AG08395 (cell line): ENCODE results near the gene PKNOX2.
A peak's percentile ranks its signal among the peaks of the same experiment; 100 is the strongest.

Experiments used
- DNase-seq: peaks from one replicate; pipeline ENCODE4 v3.0.0; 2012; ENCODE audit warnings: mixed read lengths, low spot score

PKNOX2 gene

GRCh38 chr11:125341676-125342075 is 177.1 kb downstream of the PKNOX2 start:
- DNase-seq: no peak

- no peak for DNase-seq
Observed at GRCh38 chr11:125342281-125342930, 177.9 kb downstream of the PKNOX2 start.

DNA sequence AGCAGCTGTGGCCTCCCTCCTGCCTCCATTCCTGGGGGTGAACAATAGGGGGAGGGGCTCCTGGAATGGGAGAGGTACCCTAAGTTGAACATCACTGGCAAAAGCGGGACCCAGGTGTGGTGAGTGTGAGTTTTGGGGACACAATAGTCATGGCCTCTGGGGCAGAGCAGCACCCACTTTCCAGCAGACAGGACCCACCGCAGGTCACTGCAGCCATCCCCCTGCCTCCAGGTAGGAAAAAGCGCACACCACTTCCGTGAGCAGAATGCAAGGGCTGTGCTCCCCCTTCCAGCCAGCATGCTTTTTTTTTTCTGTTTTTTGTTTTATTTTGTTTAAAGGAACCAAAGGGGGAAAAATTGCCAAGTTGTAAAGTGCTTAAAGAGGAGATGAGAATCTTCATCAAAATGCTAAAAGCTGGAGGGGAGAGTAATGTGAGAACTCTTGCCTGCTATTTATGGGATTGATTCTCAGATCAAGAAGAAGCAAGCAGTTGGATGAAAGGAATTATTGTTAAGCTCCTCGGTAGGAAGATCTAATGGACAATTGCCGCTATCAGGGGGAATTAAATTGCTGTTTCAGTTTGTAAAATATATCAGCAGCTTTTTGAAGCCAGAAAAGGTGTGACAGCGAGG is 178.7 kb downstream of the PKNOX2 start:
- no peak for DNase-seq

- no peak for DNase-seq
Observed at GRCh38 chr11:125343718-125344131, 179.2 kb downstream of the PKNOX2 start.

DNA sequence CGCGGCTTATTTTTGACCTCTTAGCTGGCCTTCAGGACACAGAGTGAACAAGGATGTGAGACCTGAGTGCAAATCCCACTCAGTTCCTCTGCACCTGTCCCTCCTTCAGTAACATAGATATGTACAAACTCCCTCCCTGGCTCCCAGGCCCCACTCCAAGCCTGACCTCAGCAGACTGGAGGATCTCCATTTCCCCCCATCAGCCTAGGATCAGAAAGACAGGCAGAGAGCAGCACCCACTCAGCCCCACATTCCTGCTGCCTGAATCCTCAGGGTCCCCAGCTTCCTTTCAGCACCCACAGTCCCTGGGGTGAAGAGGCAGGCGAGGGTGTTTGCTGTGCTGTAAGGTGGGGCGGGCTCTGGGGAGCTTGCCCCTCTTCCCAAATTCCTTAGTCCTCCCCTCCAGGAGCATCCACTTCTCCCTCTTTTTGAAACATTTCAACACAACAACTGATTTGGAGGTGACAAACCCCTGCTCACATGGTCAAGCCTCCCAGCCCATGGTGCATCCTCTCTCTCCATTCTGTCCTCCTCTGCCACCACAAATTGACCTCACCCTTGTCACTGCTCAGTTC is 180.4 kb downstream of the PKNOX2 start:
- DNase-seq: no peak

DNA sequence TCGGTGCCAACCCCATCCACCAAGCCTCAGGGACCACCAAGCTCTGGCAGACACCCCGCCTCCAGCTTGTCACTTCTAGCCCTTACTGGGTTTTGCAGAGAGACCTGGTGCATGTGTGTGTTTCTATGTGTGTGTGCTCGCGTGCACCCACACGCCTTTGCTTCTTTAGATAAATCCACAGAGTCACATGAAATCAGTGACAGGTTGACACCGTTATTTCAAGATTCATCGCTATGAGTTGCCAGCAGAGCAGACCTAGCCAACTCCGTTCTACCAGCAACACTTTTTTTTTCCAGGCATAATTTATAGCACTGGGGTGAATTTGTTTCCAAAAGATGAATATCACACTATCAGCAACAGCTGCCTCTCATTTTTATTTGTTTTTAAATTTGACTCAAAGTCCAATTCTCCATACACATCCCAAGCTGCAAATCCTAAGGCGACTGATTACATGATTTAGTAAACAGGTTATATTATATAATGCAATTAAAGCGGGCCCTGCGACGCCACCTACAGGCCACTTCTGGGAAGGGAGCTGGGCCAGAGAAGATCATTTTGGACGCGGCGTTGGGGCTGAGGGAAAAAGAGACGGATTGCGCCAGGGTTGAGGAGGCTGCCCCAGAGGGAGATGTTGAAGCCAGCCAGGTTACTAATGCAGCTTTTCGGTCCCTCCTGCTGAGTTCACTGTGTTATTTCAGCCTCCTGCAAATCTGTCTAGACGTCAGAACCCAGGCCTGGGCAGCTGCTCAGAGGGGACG is 181.0 kb downstream of the PKNOX2 start:
- DNase-seq: peak; percentile 82

- DNase-seq: no peak
Observed at GRCh38 chr11:125346179-125346530, 181.6 kb downstream of the PKNOX2 start.

DNA sequence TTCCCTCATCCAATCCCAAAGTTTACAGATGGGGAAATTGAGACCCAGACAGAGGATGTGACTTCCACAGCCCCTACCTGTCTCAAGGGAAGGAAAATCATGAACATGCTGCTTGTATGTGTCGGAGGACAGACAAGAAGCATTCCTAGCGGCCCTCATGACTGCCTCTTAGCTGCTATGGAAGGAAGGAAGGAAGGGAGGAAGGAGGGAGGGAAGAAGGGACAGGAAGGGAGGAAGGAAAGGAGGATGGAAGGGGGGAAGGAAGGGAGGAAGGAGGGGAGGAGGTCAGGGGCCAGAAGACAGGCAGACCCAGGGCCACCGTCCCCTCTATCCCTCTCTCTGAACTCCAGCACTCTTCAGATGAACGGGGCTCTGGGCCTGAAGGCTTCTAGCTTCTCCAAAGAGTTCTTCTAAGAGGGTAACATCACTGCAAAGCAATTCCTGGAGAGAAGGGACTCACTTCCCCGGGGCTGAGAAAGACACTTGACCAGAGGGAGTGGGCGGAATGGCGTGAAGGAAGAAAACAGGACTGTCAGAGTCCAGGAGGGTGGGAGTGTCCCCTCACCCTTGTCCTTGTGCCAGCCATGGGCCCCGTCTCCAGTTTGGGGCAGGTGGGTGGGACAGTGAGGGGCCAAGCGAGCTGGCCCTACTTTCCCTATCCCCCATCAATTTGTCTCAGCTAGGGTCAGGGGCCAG is 182.2 kb downstream of the PKNOX2 start:
- DNase-seq: no peak

GRCh38 chr11:125347261-125347585 is 182.7 kb downstream of the PKNOX2 start:
- DNase-seq: no peak

GRCh38 chr11:125348141-125348651 is 183.6 kb downstream of the PKNOX2 start:
- DNase-seq: no peak

GRCh38 chr11:125348674-125349309 is 184.2 kb downstream of the PKNOX2 start:
- peak; percentile 64 for DNase-seq

DNA sequence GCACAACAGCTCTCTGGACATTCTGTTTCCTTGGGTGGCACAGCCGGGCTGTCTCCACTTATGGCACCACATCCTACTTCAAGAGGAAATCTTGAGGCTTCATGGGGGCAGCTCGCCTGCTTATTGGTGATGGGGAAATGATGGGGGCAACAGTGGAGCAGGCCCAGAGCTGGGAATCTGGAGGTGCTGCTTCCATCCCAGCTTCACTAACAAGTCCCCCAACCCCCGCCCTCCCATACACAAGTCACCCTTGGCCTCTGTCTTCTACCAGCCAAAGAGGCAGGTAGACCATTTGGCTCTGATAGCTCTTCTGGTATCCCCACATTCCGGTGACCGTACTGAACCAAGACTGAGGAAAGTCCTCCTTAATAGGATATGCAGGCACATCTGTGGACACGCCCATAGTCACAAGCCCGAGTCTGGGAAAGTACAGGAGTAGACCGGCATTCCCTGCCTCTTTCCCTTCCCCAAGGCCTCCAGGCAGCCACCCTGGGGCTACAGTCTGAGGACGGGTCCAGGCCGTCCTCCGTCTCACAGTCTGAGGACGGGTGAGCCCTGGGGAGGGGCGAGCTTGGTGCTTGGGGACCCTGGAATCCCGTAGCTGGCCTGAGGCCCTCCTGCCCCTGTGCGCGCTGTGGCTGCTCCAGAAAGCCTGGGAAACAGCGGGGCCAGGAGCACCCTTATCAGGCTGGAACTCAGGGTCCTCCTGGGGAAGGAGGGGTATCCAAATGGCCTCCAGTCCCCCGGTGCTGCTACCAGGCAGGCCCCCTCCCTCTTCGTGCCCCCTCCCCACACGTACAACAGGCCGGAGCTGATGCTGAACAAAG is 185.9 kb downstream of the PKNOX2 start:
- no peak for DNase-seq

DNA sequence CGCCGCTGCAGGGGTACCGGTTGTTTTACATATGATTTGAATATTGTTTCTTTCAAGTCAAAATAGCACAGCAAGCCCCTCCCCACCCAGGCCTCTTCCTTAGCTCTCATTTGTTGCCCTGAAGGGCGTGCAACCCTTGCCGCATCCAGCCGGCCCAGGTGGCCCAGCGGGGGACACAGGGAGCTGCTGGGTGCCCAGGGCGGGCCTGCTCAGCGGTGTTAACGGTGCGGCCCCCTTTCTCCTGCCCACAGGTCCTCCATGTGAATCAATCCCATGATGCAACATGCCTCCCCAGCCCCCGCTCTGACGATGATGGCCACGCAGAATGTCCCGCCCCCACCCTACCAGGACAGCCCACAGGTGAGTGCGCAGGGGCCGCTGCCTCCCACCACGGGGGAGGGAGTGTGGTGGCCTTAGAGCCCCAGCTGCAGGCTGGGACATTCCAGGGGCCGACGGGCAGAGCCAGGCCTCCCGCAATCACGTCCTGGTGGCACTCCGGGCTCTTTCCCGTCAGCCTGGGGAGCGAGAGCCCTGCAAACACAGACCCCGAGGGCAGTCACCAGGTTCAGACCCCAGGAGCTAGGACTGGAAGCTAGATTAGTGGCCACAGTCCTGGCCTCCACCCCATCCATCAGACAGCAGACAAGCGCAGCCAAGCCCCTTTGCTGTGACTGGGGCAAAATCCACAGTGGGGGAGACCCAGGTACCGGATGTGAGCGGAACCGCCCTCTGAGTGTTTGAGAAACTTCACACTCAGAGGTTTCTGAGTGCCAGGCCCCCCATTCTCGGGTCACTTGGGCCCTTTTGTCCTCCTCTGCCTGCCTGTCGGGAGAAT is 186.7 kb downstream of the PKNOX2 start:
- no peak for DNase-seq

GRCh38 chr11:125351868-125352250 is 187.3 kb downstream of the PKNOX2 start:
- no peak for DNase-seq

- DNase-seq: no peak
Observed at GRCh38 chr11:125356797-125357196, 192.2 kb downstream of the PKNOX2 start.

- DNase-seq: no peak
Observed at GRCh38 chr11:125357551-125357950, 193.0 kb downstream of the PKNOX2 start.

- no peak for DNase-seq
Observed at GRCh38 chr11:125358254-125358840, 193.8 kb downstream of the PKNOX2 start.

- DNase-seq: no peak
Observed at GRCh38 chr11:125359130-125359529, 194.6 kb downstream of the PKNOX2 start.

GRCh38 chr11:125360066-125360465 is 195.5 kb downstream of the PKNOX2 start:
- DNase-seq: no peak
